Inferior parietal cortex (tissue), 1 donor: ENCODE measurements around the gene STK32C.
"Not testable (repeated sequence)": the region's sequence is repeated elsewhere in the genome, so short reads cannot be mapped to it uniquely, and the experiment has no call there.

Source experiments
- DNase-seq: peaks from one replicate; pipeline ENCODE4 v3.0.0-alpha.2; 2016; ENCODE audit errors: extremely low spot score

STK32C gene

GRCh38 chr10:132232023-132232951, 75.5 kb downstream of the STK32C start:
- peak; percentile 39 for DNase-seq

GRCh38 chr10:132231656-132232022, 76.1 kb downstream of the STK32C start:
- DNase-seq: no peak

- DNase-seq: no peak
These were observed 77.1 kb downstream of the STK32C start for GRCh38 chr10:132230557-132231210.

- no peak for DNase-seq
These were observed 77.8 kb downstream of the STK32C start for GRCh38 chr10:132229834-132230556.

GRCh38 chr10:132229096-132229495, 78.7 kb downstream of the STK32C start:
- no peak for DNase-seq

- DNase-seq: no peak
These were observed 79.1 kb downstream of the STK32C start for GRCh38 chr10:132228616-132229015.

GRCh38 chr10:132227851-132228390, 79.8 kb downstream of the STK32C start:
- DNase-seq: no peak

GRCh38 chr10:132226586-132227405, 81.0 kb downstream of the STK32C start:
- no peak for DNase-seq

- DNase-seq: no peak
These were observed 81.9 kb downstream of the STK32C start for GRCh38 chr10:132225849-132226205.

- DNase-seq: no peak
These were observed 82.5 kb downstream of the STK32C start for GRCh38 chr10:132225073-132225848.

- no peak for DNase-seq
These were observed 83.2 kb downstream of the STK32C start for GRCh38 chr10:132224343-132225072.

GRCh38 chr10:132223611-132224342, 84.0 kb downstream of the STK32C start:
- DNase-seq: no peak

GRCh38 chr10:132223156-132223590, 84.6 kb downstream of the STK32C start:
- DNase-seq: peak; percentile 75

- DNase-seq: no peak
These were observed 85.0 kb downstream of the STK32C start for GRCh38 chr10:132222726-132223125.

GRCh38 chr10:132220996-132221395, 86.8 kb downstream of the STK32C start:
- not testable (repeated sequence) for DNase-seq

- no peak for DNase-seq
These were observed 87.7 kb downstream of the STK32C start for GRCh38 chr10:132220061-132220460.

- DNase-seq: no peak
These were observed 88.3 kb downstream of the STK32C start for GRCh38 chr10:132219486-132219885.

GRCh38 chr10:132216441-132216840, 91.3 kb downstream of the STK32C start:
- not testable (repeated sequence) for DNase-seq

- no peak for DNase-seq
These were observed 93.8 kb downstream of the STK32C start for GRCh38 chr10:132213917-132214316.
